ENCODE results near the gene SLC9A6. TPM values are rescaled to one million over a fixed set of nuclear protein-coding genes. Genes with fewer than 3 reads are reported as not detected.

Gene SLC9A6
- total RNA-seq, 1 experiment from 2014 or later, result 13.0 TPM

GRCh38 chrX:135981668-135982067 is 3.6 kb upstream of the SLC9A6 start:
- Histone ChIP-seq H3K36me3 (ENCODE audit: insufficient read depth, low read length, poor library complexity, severe bottlenecking) (no peaks in the 10 kb centered on the region), H3K4me1 (ENCODE audit: insufficient read depth, low read length, poor library complexity, severe bottlenecking) (no peaks in the 10 kb centered on the region), H3K4me3 (ENCODE audit: low read depth, low read length, poor library complexity, severe bottlenecking) (no peak overlapping the region), H3K27me3 (replicated peaks; ENCODE audit: insufficient read depth, low read depth, low read length, poor library complexity) (no peaks in the 10 kb centered on the region), H3K27ac (ENCODE audit: low read depth, low read length, poor library complexity, severe bottlenecking) (no peak overlapping the region), H3K9me3 (ENCODE audit: low read depth, low read length, poor library complexity, severe bottlenecking) (no peaks in the 10 kb centered on the region)
- no peak for TF ChIP-seq EZH2 (IDR thresholded peaks at IDR 0.05; ENCODE audit: borderline replicate concordance, low read depth, low read length, poor library complexity, severe bottlenecking)
- TF ChIP-seq, protein P1, sequence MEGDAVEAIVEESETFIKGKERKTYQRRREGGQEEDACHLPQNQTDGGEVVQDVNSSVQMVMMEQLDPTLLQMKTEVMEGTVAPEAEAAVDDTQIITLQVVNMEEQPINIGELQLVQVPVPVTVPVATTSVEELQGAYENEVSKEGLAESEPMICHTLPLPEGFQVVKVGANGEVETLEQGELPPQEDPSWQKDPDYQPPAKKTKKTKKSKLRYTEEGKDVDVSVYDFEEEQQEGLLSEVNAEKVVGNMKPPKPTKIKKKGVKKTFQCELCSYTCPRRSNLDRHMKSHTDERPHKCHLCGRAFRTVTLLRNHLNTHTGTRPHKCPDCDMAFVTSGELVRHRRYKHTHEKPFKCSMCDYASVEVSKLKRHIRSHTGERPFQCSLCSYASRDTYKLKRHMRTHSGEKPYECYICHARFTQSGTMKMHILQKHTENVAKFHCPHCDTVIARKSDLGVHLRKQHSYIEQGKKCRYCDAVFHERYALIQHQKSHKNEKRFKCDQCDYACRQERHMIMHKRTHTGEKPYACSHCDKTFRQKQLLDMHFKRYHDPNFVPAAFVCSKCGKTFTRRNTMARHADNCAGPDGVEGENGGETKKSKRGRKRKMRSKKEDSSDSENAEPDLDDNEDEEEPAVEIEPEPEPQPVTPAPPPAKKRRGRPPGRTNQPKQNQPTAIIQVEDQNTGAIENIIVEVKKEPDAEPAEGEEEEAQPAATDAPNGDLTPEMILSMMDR (conservative IDR thresholded peaks at IDR 0.05; ENCODE audit: low read depth, low read length), result no peak
- intact Hi-C loops (cut with micrococcal nuclease; ENCODE audit: unreplicated experiment), result no loop called here
- no peak for DNase-seq (ENCODE audit: low spot score)
- BruUV-seq (replicated peaks), result no TSS peak
- ChIA-PET POLR2A (ENCODE audit: low non-redundant PET) (no interaction called here), CTCF (no interaction called here)

GRCh38 chrX:135982860-135983259 is 2.4 kb upstream of the SLC9A6 start:
- intact Hi-C loops (cut with micrococcal nuclease; ENCODE audit: unreplicated experiment), result no loop called here
- Histone ChIP-seq H3K4me3 (ENCODE audit: low read depth, low read length, poor library complexity, severe bottlenecking) (no peak overlapping the region), H3K9me3 (ENCODE audit: low read depth, low read length, poor library complexity, severe bottlenecking) (no peaks in the 10 kb centered on the region), H3K27me3 (replicated peaks; ENCODE audit: insufficient read depth, low read depth, low read length, poor library complexity) (no peaks in the 10 kb centered on the region), H3K4me1 (ENCODE audit: insufficient read depth, low read length, poor library complexity, severe bottlenecking) (no peaks in the 10 kb centered on the region), H3K27ac (ENCODE audit: low read depth, low read length, poor library complexity, severe bottlenecking) (no peak overlapping the region), H3K36me3 (ENCODE audit: insufficient read depth, low read length, poor library complexity, severe bottlenecking) (no peaks in the 10 kb centered on the region)
- BruUV-seq (replicated peaks), result no TSS peak
- CTCF ChIA-PET, result no interaction called here
- POLR2A ChIA-PET (ENCODE audit: low non-redundant PET), result no interaction called here
- DNase-seq (ENCODE audit: low spot score), result no peak
- TF ChIP-seq EZH2 (IDR thresholded peaks at IDR 0.05; ENCODE audit: borderline replicate concordance, low read depth, low read length, poor library complexity, severe bottlenecking), result no peak
- TF ChIP-seq, protein P1 (conservative IDR thresholded peaks at IDR 0.05; ENCODE audit: low read depth, low read length), result no peak

DNA sequence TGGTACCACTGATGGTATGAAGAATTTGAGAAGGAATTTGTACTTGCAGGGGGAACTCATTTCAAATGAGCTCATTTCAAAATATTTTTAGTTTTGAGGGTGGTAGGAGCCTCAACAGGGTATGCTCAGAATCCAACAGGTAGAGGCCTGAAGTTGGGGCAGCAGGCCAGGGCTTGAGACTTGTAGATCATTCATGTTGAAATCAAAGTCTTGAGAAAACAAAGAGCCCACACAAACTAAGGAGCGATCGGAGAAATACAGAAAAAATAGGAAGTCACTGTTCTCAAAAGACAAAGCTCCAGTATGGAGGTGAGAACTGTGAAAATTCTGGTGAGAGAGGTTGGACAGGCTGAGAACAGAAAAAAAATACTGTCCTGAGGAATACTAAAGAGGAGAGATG is 979 bp upstream of the SLC9A6 start:
- no peak overlapping the region for H3K4me3 ChIP-seq (ENCODE audit: low read depth, low read length, poor library complexity, severe bottlenecking)
- BruUV-seq (replicated peaks), result no TSS peak
- CTCF ChIA-PET, result no interaction called here
- H3K27ac ChIP-seq (ENCODE audit: low read depth, low read length, poor library complexity, severe bottlenecking), result no peak overlapping the region
- no peak for DNase-seq (ENCODE audit: low spot score)
- no peaks in the 10 kb centered on the region for H3K4me1 ChIP-seq (ENCODE audit: insufficient read depth, low read length, poor library complexity, severe bottlenecking)
- TF ChIP-seq EZH2 (IDR thresholded peaks at IDR 0.05; ENCODE audit: borderline replicate concordance, low read depth, low read length, poor library complexity, severe bottlenecking), result no peak
- TF ChIP-seq, protein P1 (conservative IDR thresholded peaks at IDR 0.05; ENCODE audit: low read depth, low read length), result no peak
- H3K36me3 ChIP-seq (ENCODE audit: insufficient read depth, low read length, poor library complexity, severe bottlenecking), result no peaks in the 10 kb centered on the region
- intact Hi-C loops (cut with micrococcal nuclease; ENCODE audit: unreplicated experiment), result no loop called here
- H3K9me3 ChIP-seq (ENCODE audit: low read depth, low read length, poor library complexity, severe bottlenecking), result no peaks in the 10 kb centered on the region
- POLR2A ChIA-PET (ENCODE audit: low non-redundant PET), result no interaction called here
- no peaks in the 10 kb centered on the region for H3K27me3 ChIP-seq (replicated peaks; ENCODE audit: insufficient read depth, low read depth, low read length, poor library complexity)

Data from A673 (cell line).